22Rv1 (cell line): Measurements from ENCODE around the gene MBNL2.

Source experiments
- H3K27ac ChIP-seq: fragments of 450-650 bp; 2 replicates; pipeline ENCODE4 v1.5.1; 2017
- ZFX ChIP-seq: fragments of 450-650 bp; IDR thresholded peaks from 2 replicates; pipeline ENCODE4 v1.6.1; 2017; ENCODE audit warnings: antibody characterized with exemption, borderline replicate concordance
- TF ChIP-seq, protein P1 (sequence below): fragments of 450-650 bp; IDR thresholded peaks from 2 replicates; pipeline ENCODE4 v1.5.1; 2017; ENCODE audit warnings: mild to moderate bottlenecking

MBNL2 gene

DNA sequence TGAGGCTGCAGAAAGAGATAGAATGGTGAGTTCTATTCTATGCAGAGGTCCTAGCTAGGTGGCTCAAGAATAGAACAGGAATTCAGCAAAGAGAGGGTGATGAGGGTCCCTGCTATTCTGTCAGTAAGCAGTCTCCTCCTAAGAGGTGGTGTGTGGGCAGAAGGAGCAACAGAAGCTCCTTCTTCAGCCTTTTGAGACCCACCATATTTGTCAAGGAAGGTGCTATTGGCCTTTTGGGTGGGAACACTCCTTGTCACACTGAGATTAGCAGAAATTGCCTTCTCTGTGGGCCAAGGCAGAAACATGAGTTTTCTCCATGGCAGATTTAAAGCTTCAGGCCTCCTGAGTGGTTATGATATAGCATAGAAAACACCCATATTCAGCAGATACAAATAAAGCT, 172.4 kb downstream of the MBNL2 start:
- H3K27ac ChIP-seq: no peak overlapping the region
- TF ChIP-seq, protein P1, sequence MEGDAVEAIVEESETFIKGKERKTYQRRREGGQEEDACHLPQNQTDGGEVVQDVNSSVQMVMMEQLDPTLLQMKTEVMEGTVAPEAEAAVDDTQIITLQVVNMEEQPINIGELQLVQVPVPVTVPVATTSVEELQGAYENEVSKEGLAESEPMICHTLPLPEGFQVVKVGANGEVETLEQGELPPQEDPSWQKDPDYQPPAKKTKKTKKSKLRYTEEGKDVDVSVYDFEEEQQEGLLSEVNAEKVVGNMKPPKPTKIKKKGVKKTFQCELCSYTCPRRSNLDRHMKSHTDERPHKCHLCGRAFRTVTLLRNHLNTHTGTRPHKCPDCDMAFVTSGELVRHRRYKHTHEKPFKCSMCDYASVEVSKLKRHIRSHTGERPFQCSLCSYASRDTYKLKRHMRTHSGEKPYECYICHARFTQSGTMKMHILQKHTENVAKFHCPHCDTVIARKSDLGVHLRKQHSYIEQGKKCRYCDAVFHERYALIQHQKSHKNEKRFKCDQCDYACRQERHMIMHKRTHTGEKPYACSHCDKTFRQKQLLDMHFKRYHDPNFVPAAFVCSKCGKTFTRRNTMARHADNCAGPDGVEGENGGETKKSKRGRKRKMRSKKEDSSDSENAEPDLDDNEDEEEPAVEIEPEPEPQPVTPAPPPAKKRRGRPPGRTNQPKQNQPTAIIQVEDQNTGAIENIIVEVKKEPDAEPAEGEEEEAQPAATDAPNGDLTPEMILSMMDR: no peak
- no peak for TF ChIP-seq ZFX

DNA sequence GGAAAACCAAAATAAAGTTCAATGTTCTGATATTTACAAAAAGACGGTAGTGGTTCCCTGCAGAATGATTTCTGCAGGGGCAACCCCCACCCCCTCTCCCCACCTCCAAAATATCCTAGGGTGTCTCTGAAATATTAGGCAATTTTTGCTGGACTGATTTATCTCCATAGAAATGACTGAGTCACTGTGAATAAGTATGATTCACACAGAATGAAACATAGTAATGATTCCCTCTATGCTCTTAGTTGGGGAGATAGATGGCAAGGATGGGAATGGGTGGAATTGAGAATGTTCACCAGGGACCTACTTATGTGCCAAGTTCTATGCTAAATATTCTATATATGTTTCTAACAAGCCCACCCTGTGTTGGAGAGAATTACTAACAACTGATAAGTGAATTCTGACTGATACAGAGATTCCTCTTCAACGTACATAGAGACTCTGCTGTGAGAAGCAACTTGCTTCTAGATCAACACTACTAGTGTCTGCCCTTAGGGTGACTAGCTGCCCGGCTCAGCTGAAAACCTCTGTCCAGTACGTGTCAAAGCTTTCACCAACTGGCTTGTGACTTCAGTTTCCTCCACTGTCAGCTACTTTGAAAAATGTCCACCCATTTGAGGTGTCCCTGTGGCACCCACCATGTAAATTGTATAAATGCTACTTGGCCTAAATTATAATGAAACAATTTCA, 173.5 kb downstream of the MBNL2 start:
- no peak overlapping the region for H3K27ac ChIP-seq
- TF ChIP-seq, protein P1: no peak
- TF ChIP-seq ZFX: no peak

DNA sequence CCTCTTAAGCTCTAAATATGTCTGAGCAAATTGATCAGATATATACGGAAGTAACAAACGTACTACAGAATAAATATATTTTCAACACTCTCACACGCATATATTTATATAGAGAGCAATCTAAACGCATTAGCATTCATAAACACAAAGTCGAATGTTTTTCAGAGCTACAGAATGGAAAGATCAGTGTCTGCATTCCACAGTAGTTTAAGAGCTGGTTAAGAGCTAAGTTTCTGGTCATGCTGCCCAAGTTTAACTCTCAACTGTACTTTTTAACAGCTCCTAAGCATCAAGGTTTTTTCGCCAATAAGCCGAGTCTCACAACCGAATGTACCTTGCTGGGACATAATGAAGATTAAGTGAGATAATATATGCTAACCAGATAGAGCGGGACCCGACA, 175.1 kb downstream of the MBNL2 start:
- TF ChIP-seq, protein P1: no peak
- TF ChIP-seq ZFX: no peak
- H3K27ac ChIP-seq: no peak overlapping the region

DNA sequence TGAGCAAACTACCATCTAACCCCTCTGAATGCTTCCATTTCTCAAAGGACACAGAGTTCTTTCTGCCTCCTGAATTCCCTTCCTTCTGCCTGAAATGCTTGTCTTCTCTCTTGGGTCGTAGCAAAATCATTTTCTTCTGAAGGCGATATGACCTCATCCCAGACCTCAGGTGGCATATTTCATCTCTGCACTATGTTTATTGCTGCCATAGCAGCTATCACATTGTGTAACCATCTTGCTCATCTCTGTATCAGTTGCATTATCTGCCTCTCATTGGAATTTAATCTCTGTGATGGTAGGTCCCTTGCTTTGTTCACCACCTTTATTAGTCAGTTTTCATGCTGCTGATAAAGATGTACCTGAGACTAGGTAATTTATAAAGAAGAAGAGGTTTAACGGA, 179.3 kb downstream of the MBNL2 start:
- no peak overlapping the region for H3K27ac ChIP-seq
- TF ChIP-seq, protein P1: no peak
- no peak for TF ChIP-seq ZFX

DNA sequence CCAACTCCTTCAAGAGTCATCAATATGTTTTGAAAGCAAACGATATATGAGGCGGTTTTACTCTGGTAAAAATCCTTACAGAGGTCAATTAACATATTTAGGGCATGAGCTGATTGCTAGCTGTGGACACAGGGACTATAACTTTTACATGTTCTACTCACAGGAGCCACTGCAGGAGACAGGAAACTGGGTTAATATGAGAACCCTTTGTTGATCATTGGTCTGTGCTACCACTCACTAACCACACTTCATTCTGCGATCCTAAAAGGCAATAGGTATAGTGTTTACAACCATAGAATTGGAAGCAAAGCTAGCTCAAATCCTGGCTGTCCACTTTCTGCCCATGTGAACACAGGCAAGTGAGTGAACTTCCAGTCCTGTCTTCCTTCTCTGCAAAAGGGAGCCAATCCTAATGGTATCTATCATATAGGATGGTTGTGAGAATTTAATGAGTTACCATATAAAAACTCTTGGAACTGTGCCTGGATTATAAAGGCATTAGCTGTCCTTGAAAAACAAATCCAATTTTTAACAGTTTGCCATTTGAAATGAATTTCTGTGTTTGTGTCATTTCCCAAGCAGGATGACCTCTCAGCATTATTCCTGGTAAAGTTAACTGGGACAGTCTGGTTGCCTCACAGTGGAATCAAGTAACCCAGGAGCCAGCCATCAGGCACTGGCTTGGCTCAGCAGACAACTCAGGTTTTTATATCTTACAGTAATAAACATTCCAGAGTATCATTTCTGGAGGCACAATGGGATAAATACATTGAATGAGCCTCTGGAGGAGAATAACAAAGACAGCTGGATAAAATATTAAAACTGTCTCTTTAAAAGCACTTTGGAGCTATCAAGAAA, 182.0 kb downstream of the MBNL2 start:
- no peak overlapping the region for H3K27ac ChIP-seq
- no peak for TF ChIP-seq ZFX
- TF ChIP-seq, protein P1: no peak

DNA sequence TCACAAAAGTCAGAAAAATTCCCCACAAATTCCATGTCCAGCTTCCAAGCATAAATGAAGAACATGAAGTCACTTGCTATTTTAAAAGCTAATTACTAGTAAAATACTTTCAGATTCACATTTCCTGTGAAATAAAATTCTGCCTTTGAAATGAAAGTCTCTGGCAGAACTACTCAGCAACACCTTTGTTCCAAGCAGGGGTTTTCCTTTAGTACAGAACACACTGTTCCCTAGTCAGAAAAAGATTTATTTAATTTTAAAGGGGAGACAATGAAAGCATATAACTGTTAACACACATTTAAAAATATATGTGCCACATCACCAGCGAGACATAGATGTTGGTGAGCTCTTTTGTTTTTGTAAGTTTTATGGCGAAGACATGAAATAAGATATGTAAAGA, 185.4 kb downstream of the MBNL2 start:
- H3K27ac ChIP-seq: no peak overlapping the region
- TF ChIP-seq, protein P1: no peak

DNA sequence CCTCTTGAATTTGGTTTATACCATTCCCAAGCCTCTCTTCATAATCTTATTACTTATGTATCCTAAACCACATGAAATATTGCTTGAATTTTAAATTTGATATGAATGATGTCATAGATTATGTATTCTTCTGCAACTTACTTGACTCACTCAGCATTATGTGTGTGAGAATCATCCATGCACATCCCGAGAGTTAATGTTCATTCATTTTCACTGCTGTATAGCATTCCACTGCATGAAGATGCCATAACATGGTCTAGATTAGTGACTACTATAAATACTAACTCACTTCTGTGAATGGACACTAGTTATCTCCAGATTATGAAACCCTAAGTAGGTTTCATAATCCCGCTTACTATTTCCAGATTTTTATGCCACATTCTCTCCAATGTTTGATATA, 186.8 kb downstream of the MBNL2 start:
- TF ChIP-seq ZFX: no peak
- TF ChIP-seq, protein P1: no peak

More for the DNA sequence above, 186.8 kb downstream of the MBNL2 start:
- H3K27ac ChIP-seq: no peak overlapping the region
